K562 (cell line): ENCODE results near the gene EXOSC9. TPM values are rescaled to one million over a fixed set of nuclear protein-coding genes. Genes with fewer than 3 reads are reported as not detected.
A peak's percentile ranks its signal among the peaks of the same experiment; 100 is the strongest.

ENCODE experiments used
- ATAC-seq: fragments of 200-7000 bp; cut with Tn5 transposase; 3 replicates; pipeline ENCODE4 v1.9.1; 2020; ENCODE audit warnings: moderate library complexity
- BruUV-seq: library from RNA; stranded (reverse); fragments of 400-500 nt; replicated peaks from 2 replicates; lab custom pipeline; 2021; lab: Mats Ljungman, UMichigan
- CTCF ChIA-PET: fragments of 300-600 bp; formaldehyde crosslinking; extraction: SDS; loops from one replicate; lab custom pipeline; 2021; ENCODE audit warnings: low intra/inter-chr PET ratio; lab: Yijun Ruan, JAX
- POLR2A ChIA-PET: fragments of 300-600, 350-650 bp; sonication (Branson Sonifier 250); formaldehyde crosslinking; extraction: SDS; loops from one replicate; lab custom pipeline; 2021; ENCODE audit warnings: antibody characterized with exemption, inconsistent platforms; lab: Yijun Ruan, JAX
- DNase-seq, 4 experiments: peaks; one replicate each; pipeline versions ENCODE4 v3.0.0 to v3.0.0-alpha.2; 2011 to 2018; ENCODE audit warnings: low spot score in 3 of 4, mixed read lengths in 3 of 4; ENCODE audit errors: extremely low read depth in 1 of 4
- FAIRE-seq: peaks from 2 replicates; lab custom pipeline; 2011; peaks lifted over from hg19 to GRCh38; lab: Jason Lieb, UNC
- H2AFZ ChIP-seq: 2 replicates; pipeline ENCODE4 v1.6.0; 2011; ENCODE audit warnings: low read depth, low read length, control low read depth, inconsistent platforms
- H3K27ac ChIP-seq: fragments of 200-600 bp; 3 replicates; pipeline ENCODE4 v1.8.0; 2011; ENCODE audit warnings: low read depth, mild to moderate bottlenecking, control low read depth, inconsistent platforms, low read length, moderate library complexity, mixed read lengths; ENCODE audit errors: extremely low read depth
- H3K27me3 ChIP-seq, 2 experiments: fragments of 300-600 bp in 1 of 2; 2 replicates in 1 of 2; 3 replicates in 1 of 2; pipeline versions ENCODE4 v1.6.0 to v1.8.0; 2011; ENCODE audit warnings: inconsistent platforms in 2 of 2, low read length in 2 of 2, mild to moderate bottlenecking in 1 of 2, mixed read lengths in 1 of 2, moderate library complexity in 1 of 2; ENCODE audit not compliant: control insufficient read depth in 2 of 2, insufficient read depth in 2 of 2
- H3K36me3 ChIP-seq: fragments of 300-600 bp; 3 replicates; pipeline ENCODE4 v1.8.0; 2011; ENCODE audit warnings: mild to moderate bottlenecking, low read length, inconsistent platforms; ENCODE audit not compliant: control insufficient read depth, insufficient read depth
- H3K4me1 ChIP-seq, 2 experiments: fragments of 200-600 bp in 1 of 2; replicated peaks in 1 of 2; 2 replicates in 1 of 2; 3 replicates in 1 of 2; pipeline versions ENCODE4 v1.5.1 to v1.8.0; 2011; ENCODE audit warnings: inconsistent platforms in 2 of 2, low read length in 2 of 2, mild to moderate bottlenecking in 1 of 2, mixed read lengths in 1 of 2, moderate library complexity in 1 of 2; ENCODE audit not compliant: control insufficient read depth in 2 of 2, insufficient read depth in 2 of 2
- H3K4me2 ChIP-seq: 2 replicates; pipeline ENCODE4 v1.6.1; 2011; ENCODE audit warnings: low read length, control low read depth, inconsistent platforms, mixed read lengths; ENCODE audit not compliant: insufficient read depth
- H3K4me3 ChIP-seq: fragments of 200-600 bp; sonication (generic), shearing (Covaris generic); 2 replicates; pipeline ENCODE4 v1.5.1; 2016; ENCODE audit warnings: control low read depth, inconsistent platforms
- H3K79me2 ChIP-seq: fragments of 200-600 bp; 3 replicates; pipeline ENCODE4 v1.8.0; 2011; ENCODE audit warnings: low read length, inconsistent platforms; ENCODE audit not compliant: control insufficient read depth, insufficient read depth
- H3K9ac ChIP-seq, 2 experiments: 2 replicates each; pipeline versions ENCODE4 v1.6.0 to v1.6.1; 2011; ENCODE audit warnings: low read depth in 2 of 2, low read length in 2 of 2, control low read depth in 1 of 2, inconsistent platforms in 1 of 2, mild to moderate bottlenecking in 1 of 2, mixed read lengths in 1 of 2; ENCODE audit not compliant: insufficient read depth in 1 of 2
- H3K9me1 ChIP-seq: one replicate; pipeline ENCODE4 v1.6.0; 2011; ENCODE audit warnings: inconsistent platforms, mild to moderate bottlenecking, low read length, moderate library complexity; ENCODE audit not compliant: control insufficient read depth, insufficient read depth
- H3K9me3 ChIP-seq: replicated peaks from 2 replicates; pipeline ENCODE4 v1.5.1; 2011; ENCODE audit warnings: low read depth, low read length, inconsistent platforms; ENCODE audit not compliant: control insufficient read depth, insufficient read depth
- H4K20me1 ChIP-seq: replicated peaks from 2 replicates; pipeline ENCODE4 v1.6.1; 2011; ENCODE audit warnings: low read length, inconsistent platforms, mixed read lengths; ENCODE audit not compliant: control insufficient read depth, insufficient read depth
- CBFA2T2 ChIP-seq: fragments of 450-650 bp; conservative IDR thresholded peaks from 2 replicates; pipeline ENCODE4 v1.6.1; 2017; ENCODE audit warnings: mild to moderate bottlenecking
- CBFA2T3 ChIP-seq: fragments of 450-650 bp; IDR thresholded peaks from 2 replicates; pipeline ENCODE4 v1.6.1; 2017
- CBX2 ChIP-seq: fragments of 200-600 bp; sonication (generic); IDR thresholded peaks from one replicate; pipeline ENCODE4 v1.6.1; 2012; ENCODE audit warnings: mild to moderate bottlenecking, low read length, inconsistent platforms; ENCODE audit not compliant: insufficient read depth, poor library complexity, severe bottlenecking
- DEAF1 ChIP-seq: fragments of 450-650 bp; formaldehyde crosslinking; IDR thresholded peaks from 2 replicates; pipeline ENCODE4 v1.4.0; 2020; ENCODE audit warnings: mild to moderate bottlenecking, moderate library complexity
- L3MBTL2 ChIP-seq: fragments of 450-650 bp; IDR thresholded peaks from 2 replicates; pipeline ENCODE4 v1.6.1; 2016; ENCODE audit warnings: mild to moderate bottlenecking, moderate library complexity
- RNF2 ChIP-seq: sonication (generic); IDR thresholded peaks from 2 replicates; pipeline ENCODE4 v1.6.1; 2016
- SRSF7 ChIP-seq: fragments of 200-400 bp; formaldehyde crosslinking; optimal IDR thresholded peaks from 2 replicates; pipeline ENCODE3; 2017; ENCODE audit warnings: mild to moderate bottlenecking, low read depth, low read length
- SRSF9 ChIP-seq: fragments of 200-400 bp; formaldehyde crosslinking; IDR thresholded peaks from 2 replicates; pipeline ENCODE4 v1.6.1; 2017; ENCODE audit warnings: low read depth, low read length, borderline replicate concordance
- TAL1 ChIP-seq: fragments of 450-650 bp; IDR thresholded peaks from 2 replicates; pipeline ENCODE4 v1.6.1; 2016; ENCODE audit warnings: mild to moderate bottlenecking
- WGBS: fragments of 100-300 bp; shearing (Covaris generic); methylation state at CpG from one replicate; pipeline ENCODE4 v1.1.6; 2016; ENCODE audit warnings: low coverage, mixed read lengths; ENCODE audit not compliant: insufficient coverage; ENCODE audit errors: missing lambda C conversion rate; 5-methylcytosine and 5-hydroxymethylcytosine counted together
- in situ Hi-C: fragments of 300-500 bp; cut with MboI; formaldehyde crosslinking; loops from 4 replicates; pipeline ENCODE4 v1.15.0; 2018; ENCODE audit warnings: inconsistent platforms, mixed read lengths
- intact Hi-C: fragments of 100-400 bp; cut with micrococcal nuclease; formaldehyde crosslinking; loops from 2 replicates; pipeline ENCODE4 v1.14.2; 2022
- polyA plus RNA-seq, 8 experiments: library from polyadenylated mRNA; depleted of rRNA in 4 of 8; stranded (reverse) in 5 of 8; unstranded in 3 of 8; fragments of >200 nt; fragmentation: Nextera tagmentation in 2 of 8; fragmentation: Illumina TruSeq in 1 of 8; extraction: Ambion mirVana in 2 of 8; extraction: Trizol in 1 of 8; gene quantifications; 2 replicates each; pipeline versions ENCODE4 v1.2.1 to v1.2.3, GENCODE V29; 2011 to 2014; ENCODE audit warnings: inconsistent platforms in 1 of 8, missing spikeins in 1 of 8
- total RNA-seq, 7 experiments: library from RNA; depleted of rRNA in 6 of 7; stranded (reverse); fragments of >200 nt in 6 of 7; fragmentation: Illumina TruSeq in 2 of 7; extraction: Trizol in 2 of 7; gene quantifications; 2 replicates each; pipeline versions ENCODE4 v1.2.1 to v1.2.3, GENCODE V29; 2011 to 2021; ENCODE audit warnings: low replicate concordance in 1 of 7
- TF ChIP-seq, protein P1 (sequence below): fragments of 250-450 bp; sonication (Bioruptor Pico); IDR thresholded peaks from 2 replicates; pipeline ENCODE4 v1.4.0; 2020; ENCODE audit warnings: mild to moderate bottlenecking, moderate library complexity, borderline replicate concordance

Gene EXOSC9
- total and polyA plus RNA-seq, 9 of the 15 experiments (the other 6 are each of a cell fraction or from before 2014, with no cell fraction given) = 64.7 to 166 (median 115) TPM

DNA sequence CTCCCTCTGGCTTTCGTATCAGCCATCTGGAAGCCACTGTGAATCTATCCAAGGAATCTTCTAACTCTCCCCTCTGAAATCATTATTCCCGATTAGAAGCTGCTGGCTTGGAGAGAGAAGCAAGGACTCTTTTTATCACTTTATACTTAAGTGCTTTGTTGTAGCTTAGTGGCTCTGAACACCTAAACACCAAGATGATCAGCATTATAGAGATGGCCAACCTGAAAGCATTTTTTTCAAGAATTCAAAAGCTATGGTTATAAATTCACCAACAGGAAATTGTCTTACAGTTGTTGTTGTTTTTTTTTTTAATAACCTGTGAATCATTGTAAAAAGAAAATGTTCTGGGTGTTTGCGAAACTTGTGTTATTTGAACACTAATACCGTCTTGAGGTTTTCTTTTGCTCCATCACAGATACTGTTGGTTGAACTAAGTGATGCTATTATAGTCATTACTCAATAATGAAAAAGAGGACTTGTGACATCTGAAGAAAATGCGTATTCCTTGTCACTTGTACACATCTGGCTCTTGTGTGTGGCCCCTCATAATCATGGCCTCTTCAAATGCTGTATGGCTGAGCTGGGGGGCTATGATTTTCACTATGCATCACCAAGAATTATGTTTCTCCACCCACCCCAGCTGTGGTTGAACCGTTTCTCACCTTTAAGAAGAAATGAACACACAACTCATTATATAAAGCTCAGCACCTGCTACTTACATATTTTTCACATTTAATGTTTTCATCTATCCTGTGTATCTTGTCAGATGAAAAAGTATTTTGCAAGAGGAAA is 24.3 kb upstream of the EXOSC9 start (continued):
- TF ChIP-seq, protein P1, sequence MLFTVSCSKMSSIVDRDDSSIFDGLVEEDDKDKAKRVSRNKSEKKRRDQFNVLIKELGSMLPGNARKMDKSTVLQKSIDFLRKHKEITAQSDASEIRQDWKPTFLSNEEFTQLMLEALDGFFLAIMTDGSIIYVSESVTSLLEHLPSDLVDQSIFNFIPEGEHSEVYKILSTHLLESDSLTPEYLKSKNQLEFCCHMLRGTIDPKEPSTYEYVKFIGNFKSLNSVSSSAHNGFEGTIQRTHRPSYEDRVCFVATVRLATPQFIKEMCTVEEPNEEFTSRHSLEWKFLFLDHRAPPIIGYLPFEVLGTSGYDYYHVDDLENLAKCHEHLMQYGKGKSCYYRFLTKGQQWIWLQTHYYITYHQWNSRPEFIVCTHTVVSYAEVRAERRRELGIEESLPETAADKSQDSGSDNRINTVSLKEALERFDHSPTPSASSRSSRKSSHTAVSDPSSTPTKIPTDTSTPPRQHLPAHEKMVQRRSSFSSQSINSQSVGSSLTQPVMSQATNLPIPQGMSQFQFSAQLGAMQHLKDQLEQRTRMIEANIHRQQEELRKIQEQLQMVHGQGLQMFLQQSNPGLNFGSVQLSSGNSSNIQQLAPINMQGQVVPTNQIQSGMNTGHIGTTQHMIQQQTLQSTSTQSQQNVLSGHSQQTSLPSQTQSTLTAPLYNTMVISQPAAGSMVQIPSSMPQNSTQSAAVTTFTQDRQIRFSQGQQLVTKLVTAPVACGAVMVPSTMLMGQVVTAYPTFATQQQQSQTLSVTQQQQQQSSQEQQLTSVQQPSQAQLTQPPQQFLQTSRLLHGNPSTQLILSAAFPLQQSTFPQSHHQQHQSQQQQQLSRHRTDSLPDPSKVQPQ (CRISPR knock-in tag) = no peak

DNA sequence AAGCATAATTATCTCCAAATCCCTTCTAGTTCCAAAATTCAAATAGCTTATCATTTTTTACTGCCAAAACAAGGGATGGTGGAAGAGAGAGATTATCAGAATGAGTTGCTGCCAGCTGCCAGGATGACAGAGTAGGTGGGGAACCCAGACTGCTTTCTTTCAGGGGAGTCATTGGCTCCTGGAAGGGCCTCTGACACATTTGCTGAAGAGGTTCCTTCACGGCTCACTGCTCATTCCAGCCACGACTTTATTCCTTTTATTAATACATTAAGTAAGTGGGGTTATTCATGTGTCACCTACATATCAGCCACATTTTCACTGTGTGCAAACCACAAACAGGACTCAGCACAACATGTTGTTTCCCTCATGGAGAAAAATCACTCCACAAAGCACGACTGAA is 23.5 kb upstream of the EXOSC9 start:
- TF ChIP-seq RNF2 (no peak), DEAF1 (CRISPR knock-in tag) (no peak), CBX2 (no peak), SRSF7 (no peak), SRSF9 (no peak), L3MBTL2 (peak; percentile 40; the same call in 1 of the 2 replicates), CBFA2T2 (peak; percentile 9; the same call in 1 of the 2 replicates), CBFA2T3 (peak; percentile 52), TAL1 (peak; percentile 27; the same call in 1 of the 2 replicates)
- TF ChIP-seq, all 486 proteins: peak for 4
- no TSS peak for BruUV-seq
- H2AFZ ChIP-seq = peak overlapping the region; percentile 78
- no peaks in the 10 kb centered on the region for H3K36me3 ChIP-seq
- 5% methylated on average over 3 of the region's 3 CpGs for WGBS
- no peaks in the 10 kb centered on the region for H3K9me3 ChIP-seq
- H3K9ac ChIP-seq = peak overlapping the region in 1 of 2 experiments; percentile 26; a peak in 1 of 4 replicates
- CTCF ChIA-PET = no interaction called here
- H4K20me1 ChIP-seq = no peaks in the 10 kb centered on the region
- intact Hi-C loops (no loop called here), in situ Hi-C loops (no loop called here)
- peak; percentile 40 for ATAC-seq
- H3K4me2 ChIP-seq = no peak overlapping the region
- DNase-seq = no peak
- no peak overlapping the region for H3K4me3 ChIP-seq
- POLR2A ChIA-PET = interaction anchor here (0.8 kb wide), 1 partner anchor 14 kb away, joined by 4 read pairs; no protein-coding TSS in a partner anchor
- H3K79me2 ChIP-seq = no peaks in the 10 kb centered on the region
- no peak overlapping the region for H3K27ac ChIP-seq
- H3K27me3 ChIP-seq = no peaks in the 10 kb centered on the region
- FAIRE-seq = no peak
- no peaks in the 10 kb centered on the region for H3K9me1 ChIP-seq
- peaks cover 0 to 6% of the 10 kb centered on the region in 2 experiments; a peak in 1 of 5 replicates for H3K4me1 ChIP-seq
